WTC11 (cell line): ENCODE measurements around the gene ECI1. TPM values are rescaled to one million over a fixed set of nuclear protein-coding genes. Genes with fewer than 3 reads are reported as not detected.
"Not testable (repeated sequence)": the region's sequence is repeated elsewhere in the genome, so short reads cannot be mapped to it uniquely, and the experiment has no call there.

Source experiments
- ATAC-seq: fragments of 200-7000 bp; cut with Tn5 transposase; 2 replicates; pipeline ENCODE4 v1.10.0; 2021; ENCODE audit warnings: mild to moderate bottlenecking, moderate library complexity
- CTCF ChIA-PET: fragments of 300-600 bp; sonication (Branson Sonifier 250); formaldehyde crosslinking; loops from one replicate; lab custom pipeline; 2021; ENCODE audit warnings: antibody characterized with exemption; lab: Charles Lee
- POLR2A ChIA-PET: fragments of 350-600 bp; sonication (Branson Sonifier 250); formaldehyde crosslinking; loops from one replicate; lab custom pipeline; 2021; ENCODE audit warnings: antibody characterized with exemption; lab: Charles Lee
- DNase-seq: peaks from one replicate; pipeline ENCODE4 v3.0.0; 2021; ENCODE audit warnings: low spot score
- H3K27ac Mint-ChIP-seq: 2 replicates; pipeline ENCODE4 v1.8.0; 2021; ENCODE audit warnings: mixed read lengths
- H3K27me3 Mint-ChIP-seq: 2 replicates; pipeline ENCODE4 v1.8.0; 2021; ENCODE audit warnings: low read depth, mild to moderate bottlenecking, moderate library complexity, mixed read lengths
- H3K36me3 Mint-ChIP-seq: 2 replicates; pipeline ENCODE4 v1.8.0; 2021; ENCODE audit warnings: mixed read lengths
- H3K4me1 Mint-ChIP-seq: 2 replicates; pipeline ENCODE4 v1.8.0; 2022; ENCODE audit warnings: mixed read lengths
- H3K4me3 Mint-ChIP-seq: 2 replicates; pipeline ENCODE4 v1.8.0; 2021; ENCODE audit warnings: mild to moderate bottlenecking, moderate library complexity, mixed read lengths
- H3K9me3 Mint-ChIP-seq: 2 replicates; pipeline ENCODE4 v1.8.0; 2021; ENCODE audit warnings: mixed read lengths
- CBFB ChIP-seq: sonication (generic); formaldehyde crosslinking; IDR thresholded peaks from 2 replicates; pipeline ENCODE4 v1.8.1; 2022; ENCODE audit warnings: mild to moderate bottlenecking, low read depth, missing genetic modification reagents
- FOXP1 ChIP-seq: sonication (generic); formaldehyde crosslinking; IDR thresholded peaks from 2 replicates; pipeline ENCODE4 v1.8.0; 2022; ENCODE audit warnings: missing genetic modification reagents, mild to moderate bottlenecking, moderate library complexity, borderline replicate concordance
- KAT7 ChIP-seq: sonication (generic); formaldehyde crosslinking; IDR thresholded peaks from 2 replicates; pipeline ENCODE4 v1.8.1; 2023; ENCODE audit warnings: missing genetic modification reagents, mild to moderate bottlenecking, borderline replicate concordance
- NR2C2 ChIP-seq: sonication (generic); formaldehyde crosslinking; IDR thresholded peaks from 2 replicates; pipeline ENCODE4 v1.8.0; 2022; ENCODE audit warnings: mild to moderate bottlenecking, missing genetic modification reagents
- NR3C1 ChIP-seq: sonication (generic); formaldehyde crosslinking; conservative IDR thresholded peaks from 2 replicates; pipeline ENCODE4 v1.8.1; 2023; ENCODE audit warnings: low read depth, mild to moderate bottlenecking, missing genetic modification reagents
- RORB ChIP-seq: fragments of 250-450 bp; sonication (Bioruptor Pico); IDR thresholded peaks from 2 replicates; pipeline ENCODE4 v1.9.0; 2021; ENCODE audit warnings: mild to moderate bottlenecking
- ZNF263 ChIP-seq: sonication (generic); formaldehyde crosslinking; IDR thresholded peaks from 2 replicates; pipeline ENCODE4 v1.8.1; 2022; ENCODE audit warnings: low read depth, mild to moderate bottlenecking, moderate library complexity, missing genetic modification reagents
- ZNF416 ChIP-seq: fragments of 250-450 bp; sonication (Bioruptor Pico); IDR thresholded peaks from 2 replicates; pipeline ENCODE4 v1.9.0; 2021; ENCODE audit warnings: mild to moderate bottlenecking, inconsistent platforms
- total RNA-seq: library from RNA; stranded (reverse); gene quantifications from 3 replicates; pipeline ENCODE4 v1.2.3, GENCODE V29; 2021
- TF ChIP-seq, protein P1 (sequence below): sonication (generic); formaldehyde crosslinking; IDR thresholded peaks from 2 replicates; pipeline ENCODE4 v1.8.0; 2023; ENCODE audit warnings: mild to moderate bottlenecking, missing genetic modification reagents
- TF ChIP-seq, protein P2 (sequence below): sonication (generic); formaldehyde crosslinking; IDR thresholded peaks from 2 replicates; pipeline ENCODE4 v1.8.1; 2023; ENCODE audit warnings: mild to moderate bottlenecking, moderate library complexity, missing genetic modification reagents
- TF ChIP-seq, protein P3 (sequence below): fragments of 250-450 bp; sonication (Bioruptor Pico); IDR thresholded peaks from 2 replicates; pipeline ENCODE4 v2.1.2; 2022; ENCODE audit warnings: mild to moderate bottlenecking, moderate library complexity
- TF ChIP-seq, protein P4 (sequence below): sonication (generic); formaldehyde crosslinking; IDR thresholded peaks from 2 replicates; pipeline ENCODE4 v1.8.0; 2022; ENCODE audit warnings: mild to moderate bottlenecking, missing genetic modification reagents
- TF ChIP-seq, protein P5 (sequence below): fragments of 250-450 bp; sonication (Bioruptor Pico); IDR thresholded peaks from 2 replicates; pipeline ENCODE4 v1.8.0; 2021; ENCODE audit warnings: mild to moderate bottlenecking

Gene ECI1
- total RNA-seq, 1 experiment from 2014 or later, result 100 TPM

DNA sequence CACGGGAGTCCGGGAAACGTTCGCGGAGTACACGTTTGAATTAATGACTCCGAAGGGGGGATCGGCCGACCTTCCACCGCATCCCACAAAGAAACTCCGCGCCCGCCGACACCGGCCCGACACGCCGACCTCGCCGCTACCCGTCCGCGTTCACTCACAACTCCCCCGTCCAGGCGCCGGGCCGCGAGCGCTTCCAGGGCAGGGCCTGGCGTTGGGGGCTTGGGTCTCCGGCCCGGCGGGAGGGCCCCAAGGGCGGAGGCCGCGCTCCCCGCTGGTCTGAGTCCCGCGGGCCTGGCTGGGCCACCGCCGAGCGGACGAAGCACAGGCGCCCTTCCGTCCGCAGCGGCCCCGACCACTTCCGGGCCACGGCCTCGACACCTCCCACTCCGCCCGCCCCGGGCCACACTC lies 16.1 kb upstream of the ECI1 start:
- ATAC-seq (peak; percentile 40), DNase-seq (peak; percentile 36)
- TF ChIP-seq NR3C1 (peak; percentile 77; the same call in 1 of the 2 replicates), FOXP1 (CRISPR knock-in tag) (0 out of 2 replicates have a peak, but pooled peaks have one; percentile 13), NR2C2 (CRISPR knock-in tag) (peak; percentile 62; the same call in 1 of the 2 replicates), CBFB (peak; percentile 37; the same call in 1 of the 2 replicates)
- TF ChIP-seq, protein P1, sequence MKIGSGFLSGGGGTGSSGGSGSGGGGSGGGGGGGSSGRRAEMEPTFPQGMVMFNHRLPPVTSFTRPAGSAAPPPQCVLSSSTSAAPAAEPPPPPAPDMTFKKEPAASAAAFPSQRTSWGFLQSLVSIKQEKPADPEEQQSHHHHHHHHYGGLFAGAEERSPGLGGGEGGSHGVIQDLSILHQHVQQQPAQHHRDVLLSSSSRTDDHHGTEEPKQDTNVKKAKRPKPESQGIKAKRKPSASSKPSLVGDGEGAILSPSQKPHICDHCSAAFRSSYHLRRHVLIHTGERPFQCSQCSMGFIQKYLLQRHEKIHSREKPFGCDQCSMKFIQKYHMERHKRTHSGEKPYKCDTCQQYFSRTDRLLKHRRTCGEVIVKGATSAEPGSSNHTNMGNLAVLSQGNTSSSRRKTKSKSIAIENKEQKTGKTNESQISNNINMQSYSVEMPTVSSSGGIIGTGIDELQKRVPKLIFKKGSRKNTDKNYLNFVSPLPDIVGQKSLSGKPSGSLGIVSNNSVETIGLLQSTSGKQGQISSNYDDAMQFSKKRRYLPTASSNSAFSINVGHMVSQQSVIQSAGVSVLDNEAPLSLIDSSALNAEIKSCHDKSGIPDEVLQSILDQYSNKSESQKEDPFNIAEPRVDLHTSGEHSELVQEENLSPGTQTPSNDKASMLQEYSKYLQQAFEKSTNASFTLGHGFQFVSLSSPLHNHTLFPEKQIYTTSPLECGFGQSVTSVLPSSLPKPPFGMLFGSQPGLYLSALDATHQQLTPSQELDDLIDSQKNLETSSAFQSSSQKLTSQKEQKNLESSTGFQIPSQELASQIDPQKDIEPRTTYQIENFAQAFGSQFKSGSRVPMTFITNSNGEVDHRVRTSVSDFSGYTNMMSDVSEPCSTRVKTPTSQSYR, result 0 out of 2 replicates have a peak, but pooled peaks have one; percentile 1
- TF ChIP-seq, protein P2, sequence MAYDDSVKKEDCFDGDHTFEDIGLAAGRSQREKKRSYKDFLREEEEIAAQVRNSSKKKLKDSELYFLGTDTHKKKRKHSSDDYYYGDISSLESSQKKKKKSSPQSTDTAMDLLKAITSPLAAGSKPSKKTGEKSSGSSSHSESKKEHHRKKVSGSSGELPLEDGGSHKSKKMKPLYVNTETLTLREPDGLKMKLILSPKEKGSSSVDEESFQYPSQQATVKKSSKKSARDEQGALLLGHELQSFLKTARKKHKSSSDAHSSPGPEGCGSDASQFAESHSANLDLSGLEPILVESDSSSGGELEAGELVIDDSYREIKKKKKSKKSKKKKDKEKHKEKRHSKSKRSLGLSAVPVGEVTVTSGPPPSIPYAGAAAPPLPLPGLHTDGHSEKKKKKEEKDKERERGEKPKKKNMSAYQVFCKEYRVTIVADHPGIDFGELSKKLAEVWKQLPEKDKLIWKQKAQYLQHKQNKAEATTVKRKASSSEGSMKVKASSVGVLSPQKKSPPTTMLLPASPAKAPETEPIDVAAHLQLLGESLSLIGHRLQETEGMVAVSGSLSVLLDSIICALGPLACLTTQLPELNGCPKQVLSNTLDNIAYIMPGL (CRISPR knock-in tag), result peak; percentile 49; the same call in 1 of the 2 replicates
- Mint-ChIP-seq H3K4me3 (peak overlapping the region; percentile 90), H3K4me1 (peaks cover 31% of the 10 kb centered on the region), H3K27ac (peak overlapping the region; percentile 99), H3K36me3 (peaks cover 39% of the 10 kb centered on the region)
- CTCF ChIA-PET, H3K9me3 Mint-ChIP-seq, H3K27me3 Mint-ChIP-seq: not testable (repeated sequence)
- POLR2A ChIA-PET, result interaction anchor here (1.0 kb wide), 1 partner anchor 16 kb away, joined by 3 read pairs; the partner anchor contains the start of gene ECI1

DNA sequence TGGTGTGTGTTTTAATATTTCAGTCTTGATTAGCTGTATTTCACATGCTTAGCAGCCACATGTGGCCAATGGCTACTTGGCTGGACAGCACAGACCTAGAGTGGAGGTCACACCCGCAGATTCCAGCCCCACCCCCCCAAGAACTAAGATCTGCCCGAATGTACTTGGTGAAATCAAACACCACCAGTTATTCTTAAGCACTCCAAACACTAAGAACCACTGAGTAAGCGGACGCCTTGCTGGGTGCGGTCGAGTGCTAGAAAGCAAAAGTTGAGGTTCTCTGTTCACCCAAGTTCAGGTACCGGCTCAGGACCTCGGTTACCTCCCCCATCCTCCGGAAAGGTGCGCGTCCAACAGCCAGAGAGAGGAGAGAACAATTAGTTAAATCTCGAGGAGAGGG lies 15.5 kb upstream of the ECI1 start:
- H3K9me3 Mint-ChIP-seq, H3K27me3 Mint-ChIP-seq, CTCF ChIA-PET, DNase-seq, ATAC-seq: not testable (repeated sequence)
- H3K4me3 Mint-ChIP-seq, result peak overlapping the region; percentile 90
- H3K4me1 Mint-ChIP-seq, result peaks cover 31% of the 10 kb centered on the region
- H3K36me3 Mint-ChIP-seq, result peaks cover 46% of the 10 kb centered on the region
- POLR2A ChIA-PET, result interaction anchor here (1.0 kb wide), 1 partner anchor 15 kb away, joined by 3 read pairs; the partner anchor contains the start of gene ECI1
- peak overlapping the region; percentile 91 for H3K27ac Mint-ChIP-seq

DNA sequence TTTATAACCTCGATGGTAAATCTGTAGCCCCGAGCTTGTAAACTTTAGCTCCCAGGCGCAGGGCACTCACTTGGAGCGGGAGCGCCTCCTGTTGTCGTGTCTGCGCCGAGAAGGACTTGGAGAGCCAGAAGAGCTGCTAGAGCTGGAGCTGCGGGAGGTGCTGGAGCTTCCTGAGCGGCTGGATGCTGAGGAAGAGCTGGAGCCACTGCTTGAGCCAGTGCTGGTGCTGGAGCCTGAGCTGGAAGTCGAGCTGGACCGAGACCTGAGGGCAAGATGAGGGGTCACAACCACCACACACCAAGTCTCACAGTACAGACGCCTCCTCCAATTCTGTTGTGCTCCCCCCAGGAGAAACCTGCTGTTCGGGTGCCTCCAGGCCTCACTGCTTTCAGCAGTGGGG lies 11.6 kb upstream of the ECI1 start:
- not testable (repeated sequence) for ATAC-seq, DNase-seq, H3K4me3 Mint-ChIP-seq, H3K9me3 Mint-ChIP-seq, H3K27ac Mint-ChIP-seq, H3K27me3 Mint-ChIP-seq
- CTCF ChIA-PET, result interaction anchor here (1.1 to 1.8 kb wide), 3 partner anchors 11 to 238 kb away, joined by 3 to 12 read pairs (median 3); partner anchors contain the start of gene ECI1
- POLR2A ChIA-PET, result interaction anchor here (0.6 to 2.4 kb wide), 4 partner anchors 9 to 37 kb away, joined by 4 to 12 read pairs (median 4); partner anchors contain the start of genes DNASE1L2 and ECI1
- peaks cover 24% of the 10 kb centered on the region for H3K4me1 Mint-ChIP-seq
- H3K36me3 Mint-ChIP-seq, result peaks cover 83% of the 10 kb centered on the region

DNA sequence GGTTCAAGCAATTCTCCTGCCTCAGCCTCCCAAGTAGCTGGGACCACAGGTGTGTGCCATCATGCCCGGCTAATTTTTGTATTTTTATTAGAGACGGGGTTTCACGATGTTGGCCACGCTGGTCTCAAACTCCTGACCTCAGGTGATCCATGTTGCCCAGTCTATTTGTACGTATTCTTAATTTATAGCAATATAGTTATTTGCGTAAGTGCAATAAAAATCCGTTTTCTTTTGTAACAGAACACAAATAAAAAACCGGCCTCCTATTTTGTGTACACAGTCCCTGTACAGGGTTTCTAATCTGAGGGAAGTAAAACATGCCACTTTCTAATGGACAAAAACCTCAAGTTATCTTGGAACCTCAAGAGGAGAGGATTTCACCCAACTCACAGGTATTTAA lies 8.9 kb upstream of the ECI1 start:
- peaks cover 8% of the 10 kb centered on the region for H3K4me1 Mint-ChIP-seq
- CTCF ChIA-PET, result interaction anchor here (1.0 kb wide), 1 partner anchor 241 kb away, joined by 3 read pairs; no protein-coding TSS in a partner anchor
- no peak overlapping the region for H3K27ac Mint-ChIP-seq
- TF ChIP-seq, protein P3, sequence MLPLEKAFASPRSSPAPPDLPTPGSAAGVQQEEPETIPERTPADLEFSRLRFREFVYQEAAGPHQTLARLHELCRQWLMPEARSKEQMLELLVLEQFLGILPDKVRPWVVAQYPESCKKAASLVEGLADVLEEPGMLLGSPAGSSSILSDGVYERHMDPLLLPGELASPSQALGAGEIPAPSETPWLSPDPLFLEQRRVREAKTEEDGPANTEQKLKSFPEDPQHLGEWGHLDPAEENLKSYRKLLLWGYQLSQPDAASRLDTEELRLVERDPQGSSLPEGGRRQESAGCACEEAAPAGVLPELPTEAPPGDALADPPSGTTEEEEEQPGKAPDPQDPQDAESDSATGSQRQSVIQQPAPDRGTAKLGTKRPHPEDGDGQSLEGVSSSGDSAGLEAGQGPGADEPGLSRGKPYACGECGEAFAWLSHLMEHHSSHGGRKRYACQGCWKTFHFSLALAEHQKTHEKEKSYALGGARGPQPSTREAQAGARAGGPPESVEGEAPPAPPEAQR, result no peak
- TF ChIP-seq, protein P1, result no peak
- TF ChIP-seq KAT7 (no peak), RORB (CRISPR knock-in tag) (no peak), ZNF416 (CRISPR knock-in tag) (no peak), ZNF263 (CRISPR knock-in tag) (no peak)
- TF ChIP-seq, protein P4, sequence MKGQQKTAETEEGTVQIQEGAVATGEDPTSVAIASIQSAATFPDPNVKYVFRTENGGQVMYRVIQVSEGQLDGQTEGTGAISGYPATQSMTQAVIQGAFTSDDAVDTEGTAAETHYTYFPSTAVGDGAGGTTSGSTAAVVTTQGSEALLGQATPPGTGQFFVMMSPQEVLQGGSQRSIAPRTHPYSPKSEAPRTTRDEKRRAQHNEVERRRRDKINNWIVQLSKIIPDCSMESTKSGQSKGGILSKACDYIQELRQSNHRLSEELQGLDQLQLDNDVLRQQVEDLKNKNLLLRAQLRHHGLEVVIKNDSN (CRISPR knock-in tag), result no peak
- TF ChIP-seq, protein P5, sequence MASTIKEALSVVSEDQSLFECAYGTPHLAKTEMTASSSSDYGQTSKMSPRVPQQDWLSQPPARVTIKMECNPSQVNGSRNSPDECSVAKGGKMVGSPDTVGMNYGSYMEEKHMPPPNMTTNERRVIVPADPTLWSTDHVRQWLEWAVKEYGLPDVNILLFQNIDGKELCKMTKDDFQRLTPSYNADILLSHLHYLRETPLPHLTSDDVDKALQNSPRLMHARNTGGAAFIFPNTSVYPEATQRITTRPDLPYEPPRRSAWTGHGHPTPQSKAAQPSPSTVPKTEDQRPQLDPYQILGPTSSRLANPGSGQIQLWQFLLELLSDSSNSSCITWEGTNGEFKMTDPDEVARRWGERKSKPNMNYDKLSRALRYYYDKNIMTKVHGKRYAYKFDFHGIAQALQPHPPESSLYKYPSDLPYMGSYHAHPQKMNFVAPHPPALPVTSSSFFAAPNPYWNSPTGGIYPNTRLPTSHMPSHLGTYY, result no peak

More for the DNA sequence above, 8.9 kb upstream of the ECI1 start:
- ATAC-seq (no peak), DNase-seq (no peak)
- peaks cover 97% of the 10 kb centered on the region for H3K36me3 Mint-ChIP-seq
- H3K4me3 Mint-ChIP-seq, result no peak overlapping the region
- no peaks in the 10 kb centered on the region for H3K27me3 Mint-ChIP-seq
- no peaks in the 10 kb centered on the region for H3K9me3 Mint-ChIP-seq
- POLR2A ChIA-PET, result interaction anchor here (0.6 to 0.7 kb wide), 3 partner anchors 24 to 199 kb away, joined by 5 to 7 read pairs (median 6); partner anchors contain the start of gene TEDC2
